ENCODE results near the gene MOB3B.

Gene MOB3B

DNA sequence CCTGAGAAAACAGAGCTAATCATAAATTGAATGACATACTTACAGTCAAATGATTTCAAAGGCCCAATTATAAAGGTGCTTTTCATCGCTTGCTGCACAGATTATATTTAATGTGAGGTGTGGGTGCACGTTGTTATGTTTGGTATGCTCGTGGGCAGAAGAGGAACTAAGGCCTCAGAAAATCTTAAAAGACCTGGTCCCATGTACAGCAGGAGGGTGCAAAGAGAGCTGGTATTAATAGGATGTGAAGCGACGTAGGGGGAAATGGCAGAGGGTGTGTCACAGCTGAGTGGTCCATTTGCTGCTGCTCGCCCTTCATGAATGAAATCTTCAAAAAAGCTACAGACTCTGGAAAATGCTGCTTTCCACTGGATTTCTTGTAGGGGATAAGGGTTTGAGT is 46.0 kb downstream of the MOB3B start:
- Histone ChIP-seq H3K27me3 (ENCODE audit: control insufficient read depth in 1 of 2, insufficient read depth in 2 of 2, low read length in 2 of 2) (no peaks in the 10 kb centered on the region), H3K4me3 (ENCODE audit: low read depth in 1 of 2, low read length in 2 of 2) (no peak overlapping the region), H3K9me3 (ENCODE audit: control insufficient read depth in 1 of 2, low read length in 2 of 2) (peaks cover 4 to 5% of the 10 kb centered on the region in 2 donors), H3K27ac (ENCODE audit: low read depth, low read length) (no peak overlapping the region), H3K36me3 (ENCODE audit: control insufficient read depth in 1 of 2, insufficient read depth in 2 of 2, low read length in 2 of 2) (peaks cover 0 to 3% of the 10 kb centered on the region in 2 donors), H3K9ac (ENCODE audit: low read depth in 1 of 2, low read length in 2 of 2) (no peak overlapping the region), H3K4me1 (ENCODE audit: control insufficient read depth in 1 of 2, insufficient read depth in 2 of 2, low read length in 2 of 2) (peaks cover 0 to 10% of the 10 kb centered on the region in 2 donors)

DNA sequence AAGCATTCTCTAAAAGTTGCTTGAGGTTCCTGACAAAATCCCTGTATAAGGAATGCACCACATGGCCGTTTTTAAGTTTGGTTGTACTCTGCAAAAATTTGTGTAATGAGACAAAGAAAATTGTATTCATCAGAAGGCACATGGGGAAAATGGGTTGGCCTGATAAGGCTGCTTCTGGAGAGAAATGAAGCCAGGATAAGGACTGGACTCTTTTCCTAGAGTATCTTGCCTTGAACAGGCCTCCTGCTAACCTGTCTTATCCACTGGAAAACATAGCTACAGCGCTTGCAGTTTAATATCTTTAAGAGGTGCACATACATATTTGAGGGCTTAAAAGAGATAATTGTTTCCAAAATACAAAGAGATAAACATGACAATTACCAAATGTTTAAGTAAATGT is 46.9 kb downstream of the MOB3B start:
- peaks cover under 1 to 6% of the 10 kb centered on the region in 2 donors for H3K4me1 ChIP-seq (ENCODE audit: control insufficient read depth in 1 of 2, insufficient read depth in 2 of 2, low read length in 2 of 2)
- no peak overlapping the region for H3K27ac ChIP-seq (ENCODE audit: low read depth, low read length)
- no peaks in the 10 kb centered on the region for H3K27me3 ChIP-seq (ENCODE audit: control insufficient read depth in 1 of 2, insufficient read depth in 2 of 2, low read length in 2 of 2)
- peaks cover 0 to 3% of the 10 kb centered on the region in 2 donors for H3K36me3 ChIP-seq (ENCODE audit: control insufficient read depth in 1 of 2, insufficient read depth in 2 of 2, low read length in 2 of 2)
- H3K4me3 ChIP-seq (ENCODE audit: low read depth in 1 of 2, low read length in 2 of 2), result no peak overlapping the region
- peaks cover 4 to 8% of the 10 kb centered on the region in 2 donors for H3K9me3 ChIP-seq (ENCODE audit: control insufficient read depth in 1 of 2, low read length in 2 of 2)
- H3K9ac ChIP-seq (ENCODE audit: low read depth in 1 of 2, low read length in 2 of 2), result no peak overlapping the region

- Histone ChIP-seq H3K36me3 (ENCODE audit: control insufficient read depth in 1 of 2, insufficient read depth in 2 of 2, low read length in 2 of 2) (peaks cover 0 to 3% of the 10 kb centered on the region in 2 donors), H3K27me3 (ENCODE audit: control insufficient read depth in 1 of 2, insufficient read depth in 2 of 2, low read length in 2 of 2) (no peaks in the 10 kb centered on the region), H3K9me3 (ENCODE audit: control insufficient read depth in 1 of 2, low read length in 2 of 2) (peaks cover 4 to 8% of the 10 kb centered on the region in 2 donors), H3K4me1 (ENCODE audit: control insufficient read depth in 1 of 2, insufficient read depth in 2 of 2, low read length in 2 of 2) (peaks cover 12 to 18% of the 10 kb centered on the region in 2 donors), H3K4me3 (ENCODE audit: low read depth in 1 of 2, low read length in 2 of 2) (no peak overlapping the region), H3K27ac (ENCODE audit: low read depth, low read length) (no peak overlapping the region), H3K9ac (ENCODE audit: low read depth in 1 of 2, low read length in 2 of 2) (no peak overlapping the region)
Measured at GRCh38 chr9:27478322-27478721, 51.3 kb downstream of the MOB3B start.

DNA sequence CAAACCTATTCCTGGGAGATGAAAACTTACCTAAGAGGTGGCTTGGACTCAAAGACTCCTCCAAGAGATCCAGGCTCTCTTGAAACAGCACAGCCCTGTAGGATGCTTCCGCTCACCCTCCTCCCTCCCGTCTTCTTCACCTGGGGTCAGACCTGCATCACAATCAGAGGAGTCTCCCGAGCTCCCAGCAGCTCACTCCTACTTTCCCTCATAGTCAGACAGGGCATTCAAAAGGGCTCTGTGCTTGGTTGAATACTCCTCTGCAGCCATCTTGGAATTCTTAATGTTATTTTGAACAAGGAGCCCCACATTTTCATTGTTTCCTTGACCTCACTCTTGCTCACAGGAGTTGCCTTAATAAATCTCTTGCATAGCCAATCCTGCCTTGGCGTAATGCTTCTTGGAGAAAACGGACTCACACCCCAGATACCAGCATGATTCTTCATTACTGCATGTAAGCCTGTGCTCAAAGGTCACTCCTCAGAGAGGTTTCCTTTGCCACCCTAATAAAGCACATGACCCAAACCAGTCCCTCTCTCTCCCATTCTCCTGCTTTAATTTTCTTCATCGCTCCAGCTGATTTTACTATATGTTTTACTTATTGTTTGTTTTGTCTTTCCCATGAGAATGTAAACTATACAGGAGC is 52.6 kb downstream of the MOB3B start:
- Histone ChIP-seq H3K4me3 (ENCODE audit: low read depth in 1 of 2, low read length in 2 of 2) (no peak overlapping the region), H3K9me3 (ENCODE audit: control insufficient read depth in 1 of 2, low read length in 2 of 2) (peaks cover 4 to 8% of the 10 kb centered on the region in 2 donors), H3K9ac (ENCODE audit: low read depth in 1 of 2, low read length in 2 of 2) (no peak overlapping the region), H3K36me3 (ENCODE audit: control insufficient read depth in 1 of 2, insufficient read depth in 2 of 2, low read length in 2 of 2) (peaks cover 0 to 3% of the 10 kb centered on the region in 2 donors), H3K27ac (ENCODE audit: low read depth, low read length) (no peak overlapping the region), H3K27me3 (ENCODE audit: control insufficient read depth in 1 of 2, insufficient read depth in 2 of 2, low read length in 2 of 2) (no peaks in the 10 kb centered on the region), H3K4me1 (ENCODE audit: control insufficient read depth in 1 of 2, insufficient read depth in 2 of 2, low read length in 2 of 2) (peaks cover 18 to 25% of the 10 kb centered on the region in 2 donors)

DNA sequence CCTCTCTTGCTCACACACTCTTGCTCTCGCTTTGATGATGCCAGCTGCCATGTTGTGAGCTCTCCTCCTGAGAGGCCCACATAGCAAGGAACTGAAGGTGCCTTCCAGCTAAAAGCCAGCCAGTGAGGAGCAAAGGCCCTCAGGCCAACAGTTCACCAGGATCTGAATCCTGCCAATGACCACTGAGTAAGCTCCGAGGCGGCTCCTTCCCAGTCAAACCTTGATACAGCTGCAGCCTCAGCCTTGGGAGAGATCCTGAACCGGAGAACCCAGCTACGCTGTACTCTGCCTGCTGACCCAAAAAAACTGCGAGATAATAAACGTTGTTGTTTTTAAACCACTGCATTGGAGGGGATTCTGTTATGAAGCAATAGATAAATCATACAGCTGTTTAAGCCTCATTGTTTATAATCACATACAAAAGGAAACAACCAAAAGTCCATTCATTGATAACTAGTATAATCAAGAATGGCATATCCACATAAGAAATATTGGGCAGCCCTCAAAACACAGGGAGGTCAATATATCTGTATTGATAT is 54.5 kb downstream of the MOB3B start:
- peaks cover 25 to 35% of the 10 kb centered on the region in 2 donors for H3K4me1 ChIP-seq (ENCODE audit: control insufficient read depth in 1 of 2, insufficient read depth in 2 of 2, low read length in 2 of 2)

GRCh38 chr9:27474305-27474704 is 55.3 kb downstream of the MOB3B start:
- no peaks in the 10 kb centered on the region for H3K27me3 ChIP-seq (ENCODE audit: control insufficient read depth in 1 of 2, insufficient read depth in 2 of 2, low read length in 2 of 2)
- no peak overlapping the region for H3K27ac ChIP-seq (ENCODE audit: low read depth, low read length)
- no peak overlapping the region for H3K4me3 ChIP-seq (ENCODE audit: low read depth in 1 of 2, low read length in 2 of 2)
- peaks cover 34 to 38% of the 10 kb centered on the region in 2 donors for H3K4me1 ChIP-seq (ENCODE audit: control insufficient read depth in 1 of 2, insufficient read depth in 2 of 2, low read length in 2 of 2)
- H3K36me3 ChIP-seq (ENCODE audit: control insufficient read depth in 1 of 2, insufficient read depth in 2 of 2, low read length in 2 of 2), result peaks cover 0 to 4% of the 10 kb centered on the region in 2 donors
- no peak overlapping the region for H3K9ac ChIP-seq (ENCODE audit: low read depth in 1 of 2, low read length in 2 of 2)
- H3K9me3 ChIP-seq (ENCODE audit: control insufficient read depth in 1 of 2, low read length in 2 of 2), result peaks cover 4 to 8% of the 10 kb centered on the region in 2 donors

More for the DNA sequence above, 54.5 kb downstream of the MOB3B start:
- H3K9me3 ChIP-seq (ENCODE audit: control insufficient read depth in 1 of 2, low read length in 2 of 2), result peaks cover 4 to 8% of the 10 kb centered on the region in 2 donors
- peaks cover 0 to 4% of the 10 kb centered on the region in 2 donors for H3K36me3 ChIP-seq (ENCODE audit: control insufficient read depth in 1 of 2, insufficient read depth in 2 of 2, low read length in 2 of 2)
- no peak overlapping the region for H3K27ac ChIP-seq (ENCODE audit: low read depth, low read length)
- H3K9ac ChIP-seq (ENCODE audit: low read depth in 1 of 2, low read length in 2 of 2), result no peak overlapping the region
- H3K4me3 ChIP-seq (ENCODE audit: low read depth in 1 of 2, low read length in 2 of 2), result no peak overlapping the region
- H3K27me3 ChIP-seq (ENCODE audit: control insufficient read depth in 1 of 2, insufficient read depth in 2 of 2, low read length in 2 of 2), result no peaks in the 10 kb centered on the region

GRCh38 chr9:27473111-27473529 is 56.5 kb downstream of the MOB3B start:
- Histone ChIP-seq H3K27ac (ENCODE audit: low read depth, low read length) (no peak overlapping the region), H3K9me3 (ENCODE audit: control insufficient read depth in 1 of 2, low read length in 2 of 2) (no peaks in the 10 kb centered on the region), H3K9ac (ENCODE audit: low read depth in 1 of 2, low read length in 2 of 2) (no peak overlapping the region), H3K4me1 (ENCODE audit: control insufficient read depth in 1 of 2, insufficient read depth in 2 of 2, low read length in 2 of 2) (peaks cover 34 to 41% of the 10 kb centered on the region in 2 donors), H3K4me3 (ENCODE audit: low read depth in 1 of 2, low read length in 2 of 2) (no peak overlapping the region), H3K36me3 (ENCODE audit: control insufficient read depth in 1 of 2, insufficient read depth in 2 of 2, low read length in 2 of 2) (peaks cover 0 to 4% of the 10 kb centered on the region in 2 donors), H3K27me3 (ENCODE audit: control insufficient read depth in 1 of 2, insufficient read depth in 2 of 2, low read length in 2 of 2) (no peaks in the 10 kb centered on the region)

DNA sequence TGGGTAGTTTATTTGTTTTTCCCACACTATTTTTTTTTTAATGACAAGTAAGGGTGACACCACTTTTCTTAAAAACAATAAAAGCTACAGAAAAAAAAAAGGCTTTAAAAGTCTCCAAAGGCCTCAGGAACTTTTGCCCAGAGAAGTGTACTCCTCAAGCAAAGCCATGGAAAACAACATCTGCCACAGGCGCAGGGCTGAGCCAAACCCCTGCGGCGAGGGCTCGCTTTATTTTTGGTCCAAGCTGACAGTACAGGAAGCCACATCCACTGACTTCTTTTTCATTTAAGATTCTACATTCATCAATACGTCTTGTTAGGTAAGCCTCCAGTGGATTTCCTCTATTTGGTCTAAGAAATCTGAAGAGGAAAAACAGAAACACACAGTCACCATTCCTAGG is 57.4 kb downstream of the MOB3B start:
- no peak overlapping the region for H3K27ac ChIP-seq (ENCODE audit: low read depth, low read length)
- H3K4me3 ChIP-seq (ENCODE audit: low read depth in 1 of 2, low read length in 2 of 2), result no peak overlapping the region
- H3K9me3 ChIP-seq (ENCODE audit: control insufficient read depth in 1 of 2, low read length in 2 of 2), result no peaks in the 10 kb centered on the region
- H3K9ac ChIP-seq (ENCODE audit: low read depth in 1 of 2, low read length in 2 of 2), result no peak overlapping the region
- peaks cover 0 to 4% of the 10 kb centered on the region in 2 donors for H3K36me3 ChIP-seq (ENCODE audit: control insufficient read depth in 1 of 2, insufficient read depth in 2 of 2, low read length in 2 of 2)
- peaks cover 29 to 47% of the 10 kb centered on the region in 2 donors for H3K4me1 ChIP-seq (ENCODE audit: control insufficient read depth in 1 of 2, insufficient read depth in 2 of 2, low read length in 2 of 2)
- H3K27me3 ChIP-seq (ENCODE audit: control insufficient read depth in 1 of 2, insufficient read depth in 2 of 2, low read length in 2 of 2), result no peaks in the 10 kb centered on the region

DNA sequence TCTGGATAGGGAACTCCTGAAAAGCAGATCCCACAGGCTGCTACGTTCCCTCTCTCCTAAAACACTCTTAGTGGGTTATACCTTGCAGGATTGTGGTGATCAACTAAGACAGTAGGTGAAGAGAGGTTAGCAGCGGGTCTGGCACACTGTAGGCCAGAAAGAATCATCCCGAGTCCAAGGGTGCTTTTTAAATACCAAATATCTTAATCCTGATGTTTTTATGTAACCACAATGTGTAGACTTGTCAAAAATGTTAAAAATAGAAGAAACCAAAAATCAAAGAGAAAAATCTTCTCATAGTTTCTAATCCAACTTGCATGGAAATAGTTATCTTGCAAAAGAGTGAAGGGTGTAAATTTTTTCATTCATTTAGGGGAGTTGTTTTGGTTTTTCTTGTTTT is 57.8 kb downstream of the MOB3B start:
- H3K4me1 ChIP-seq (ENCODE audit: control insufficient read depth in 1 of 2, insufficient read depth in 2 of 2, low read length in 2 of 2), result peaks cover 28 to 47% of the 10 kb centered on the region in 2 donors
- no peaks in the 10 kb centered on the region for H3K9me3 ChIP-seq (ENCODE audit: control insufficient read depth in 1 of 2, low read length in 2 of 2)
- no peak overlapping the region for H3K9ac ChIP-seq (ENCODE audit: low read depth in 1 of 2, low read length in 2 of 2)
- peaks cover 0 to 4% of the 10 kb centered on the region in 2 donors for H3K36me3 ChIP-seq (ENCODE audit: control insufficient read depth in 1 of 2, insufficient read depth in 2 of 2, low read length in 2 of 2)
- no peak overlapping the region for H3K27ac ChIP-seq (ENCODE audit: low read depth, low read length)
- no peaks in the 10 kb centered on the region for H3K27me3 ChIP-seq (ENCODE audit: control insufficient read depth in 1 of 2, insufficient read depth in 2 of 2, low read length in 2 of 2)
- H3K4me3 ChIP-seq (ENCODE audit: low read depth in 1 of 2, low read length in 2 of 2), result no peak overlapping the region

DNA sequence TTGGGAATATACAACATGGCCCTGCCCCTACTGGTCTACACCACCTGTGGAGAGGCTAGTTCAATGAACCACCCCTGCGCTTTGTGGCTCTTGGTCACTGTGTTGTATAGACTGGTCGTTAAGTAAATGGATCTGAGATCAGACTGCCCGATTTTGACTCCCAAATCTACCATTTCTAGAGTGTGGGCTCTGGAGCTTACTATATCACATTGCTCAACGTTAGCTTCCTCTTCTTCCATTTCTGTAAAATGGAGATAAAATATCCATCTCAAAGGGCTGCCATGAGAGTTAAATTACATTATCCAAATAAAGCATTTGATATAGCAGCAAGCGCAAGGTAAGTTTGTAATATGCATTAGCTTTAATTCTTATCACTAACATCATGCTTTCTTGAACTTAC is 58.2 kb downstream of the MOB3B start:
- Histone ChIP-seq H3K4me1 (ENCODE audit: control insufficient read depth in 1 of 2, insufficient read depth in 2 of 2, low read length in 2 of 2) (peaks cover 23 to 47% of the 10 kb centered on the region in 2 donors), H3K4me3 (ENCODE audit: low read depth in 1 of 2, low read length in 2 of 2) (no peak overlapping the region), H3K36me3 (ENCODE audit: control insufficient read depth in 1 of 2, insufficient read depth in 2 of 2, low read length in 2 of 2) (peaks cover 0 to 4% of the 10 kb centered on the region in 2 donors), H3K9ac (ENCODE audit: low read depth in 1 of 2, low read length in 2 of 2) (no peak overlapping the region), H3K9me3 (ENCODE audit: control insufficient read depth in 1 of 2, low read length in 2 of 2) (no peaks in the 10 kb centered on the region), H3K27ac (ENCODE audit: low read depth, low read length) (no peak overlapping the region), H3K27me3 (ENCODE audit: control insufficient read depth in 1 of 2, insufficient read depth in 2 of 2, low read length in 2 of 2) (no peaks in the 10 kb centered on the region)

Data from duodenal mucosa (tissue), 2 donors.